ENCODE results near the gene ZNF107. TPM values are rescaled to one million over a fixed set of nuclear protein-coding genes. Genes with fewer than 3 reads are reported as not detected.

The ZNF107 gene
- total and polyA plus RNA-seq, 2 of the 4 experiments (the other 2 are of a cell fraction) = 2.0 to 2.5 TPM

DNA sequence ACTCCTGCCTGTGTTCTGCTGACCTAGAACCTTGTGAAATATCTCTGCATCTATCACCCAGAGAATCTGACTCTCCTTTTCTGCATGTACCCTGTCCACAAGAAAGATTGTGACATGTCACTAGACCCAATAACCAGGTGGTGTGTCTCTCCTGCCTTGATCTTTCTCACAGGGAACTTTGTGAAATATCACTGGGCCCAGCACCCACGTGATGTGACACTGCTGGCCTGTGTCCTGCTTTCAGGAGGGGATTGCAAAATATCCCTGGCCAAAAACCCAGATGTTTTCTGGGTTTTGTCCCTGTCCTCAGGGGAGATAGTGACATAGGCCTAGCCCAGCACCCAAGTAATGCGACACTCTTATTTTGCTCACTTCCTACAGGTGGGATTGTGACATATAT lies 10.1 kb upstream of the ZNF107 start:
- no peak overlapping the region for H3K18ac ChIP-seq (ENCODE audit: low read depth, low read length)
- no peak overlapping the region for H2AFZ ChIP-seq (replicated peaks; ENCODE audit: low read length, poor library complexity)
- H3K9me3 ChIP-seq (ENCODE audit: control insufficient read depth, insufficient read depth, low read length) = peaks cover 7% of the 10 kb centered on the region; the same call in 1 of the 2 replicates
- no peaks in the 10 kb centered on the region for H3K36me3 ChIP-seq (ENCODE audit: control insufficient read depth, insufficient read depth, low read length)
- H2AK5ac ChIP-seq (ENCODE audit: low read depth, low read length) = no peak overlapping the region
- no peak overlapping the region for H3K14ac ChIP-seq (replicated peaks; ENCODE audit: low read depth, low read length)
- no peak overlapping the region for H3K56ac ChIP-seq (ENCODE audit: extremely low read depth, insufficient read depth, low read length)
- H3K23ac ChIP-seq (ENCODE audit: low read depth, low read length) = no peak overlapping the region
- H2BK5ac ChIP-seq (ENCODE audit: low read depth, low read length, poor library complexity, severe bottlenecking) = no peak overlapping the region
- H3K27me3 ChIP-seq (ENCODE audit: control insufficient read depth, insufficient read depth, low read length) = no peaks in the 10 kb centered on the region
- no peak overlapping the region for H2BK15ac ChIP-seq (ENCODE audit: low read depth, low read length)
- H2AK9ac ChIP-seq (replicated peaks; ENCODE audit: low read depth, low read length, poor library complexity) = no peak overlapping the region
- H4K8ac ChIP-seq (ENCODE audit: low read depth in 2 of 2, low read length in 2 of 2) = no peak overlapping the region
- H2BK20ac ChIP-seq (ENCODE audit: low read depth, low read length) = no peak overlapping the region
- H3K9ac ChIP-seq (ENCODE audit: low read depth, low read length) = no peak overlapping the region
- no peak overlapping the region for H4K91ac ChIP-seq (ENCODE audit: insufficient read depth, low read depth, low read length)
- TF ChIP-seq MXI1 (IDR thresholded peaks at IDR 0.05; ENCODE audit: borderline replicate concordance, low read depth, low read length) (no peak), POLR2A (IDR thresholded peaks at IDR 0.05; ENCODE audit: low read depth, low read length) (no peak), BHLHE40 (IDR thresholded peaks at IDR 0.05; ENCODE audit: low read depth, low read length) (no peak), MAZ (IDR thresholded peaks at IDR 0.05; ENCODE audit: borderline replicate concordance, low read depth, low read length) (no peak), MAFK (IDR thresholded peaks at IDR 0.05; ENCODE audit: low read depth, low read length) (no peak), NFE2L2 (IDR thresholded peaks at IDR 0.05; ENCODE audit: low read depth, low read length) (no peak), FOS (IDR thresholded peaks at IDR 0.05; ENCODE audit: low read depth, low read length) (no peak)
- H3K4me1 ChIP-seq (ENCODE audit: control insufficient read depth, insufficient read depth, low read length) = no peaks in the 10 kb centered on the region
- intact Hi-C loops (cut with micrococcal nuclease) (no loop called here), in situ Hi-C loops (cut with MboI; ENCODE audit: low sequenced_read_pairs) (no loop called here), dilution Hi-C loops (cut with HindIII; ENCODE audit: low sequenced_read_pairs, unreplicated experiment) (no loop called here)
- H3K4ac ChIP-seq (ENCODE audit: low read depth, low read length) = no peak overlapping the region
- no peaks in the 10 kb centered on the region for H4K20me1 ChIP-seq (ENCODE audit: insufficient read depth, low read length)
- BruUV-seq (replicated peaks) = no TSS peak
- WGBS, 2 experiments (ENCODE audit: extremely low coverage in 2 of 2, insufficient read length in 1 of 2) = no CpG with 5 or more reads among the region's 2 CpGs
- POLR2A ChIA-PET (ENCODE audit: unreplicated experiment) = no interaction called here
- no peak overlapping the region for H3K27ac ChIP-seq (ENCODE audit: insufficient read depth, low read length)
- no peak overlapping the region for H3K4me2 ChIP-seq (ENCODE audit: low read depth, low read length)
- no peak overlapping the region for H4K5ac ChIP-seq (ENCODE audit: low read depth, low read length)
- ATAC-seq (ENCODE audit: low read depth) (no peak), DNase-seq (no peak)
- CTCF ChIA-PET = no interaction called here
- H3K79me1 ChIP-seq (ENCODE audit: low read depth in 1 of 2, low read length in 2 of 2) = no peaks in the 10 kb centered on the region
- H3K9me1 ChIP-seq (ENCODE audit: insufficient read depth, low read length) = no peaks in the 10 kb centered on the region
- H2BK120ac ChIP-seq (ENCODE audit: low read depth, low read length) = no peak overlapping the region
- H3K4me3 ChIP-seq (ENCODE audit: insufficient read depth, low read depth, low read length) = no peak overlapping the region
